Measurements from ENCODE around the gene SPACDR. TPM values are rescaled to one million over a fixed set of nuclear protein-coding genes. Genes with fewer than 3 reads are reported as not detected.

SPACDR gene
- total and polyA plus RNA-seq, 9 of the 15 experiments (the other 6 are each of a cell fraction or from before 2014, with no cell fraction given), result 0.07 to 0.55 (median 0.14) TPM; not detected in 1

DNA sequence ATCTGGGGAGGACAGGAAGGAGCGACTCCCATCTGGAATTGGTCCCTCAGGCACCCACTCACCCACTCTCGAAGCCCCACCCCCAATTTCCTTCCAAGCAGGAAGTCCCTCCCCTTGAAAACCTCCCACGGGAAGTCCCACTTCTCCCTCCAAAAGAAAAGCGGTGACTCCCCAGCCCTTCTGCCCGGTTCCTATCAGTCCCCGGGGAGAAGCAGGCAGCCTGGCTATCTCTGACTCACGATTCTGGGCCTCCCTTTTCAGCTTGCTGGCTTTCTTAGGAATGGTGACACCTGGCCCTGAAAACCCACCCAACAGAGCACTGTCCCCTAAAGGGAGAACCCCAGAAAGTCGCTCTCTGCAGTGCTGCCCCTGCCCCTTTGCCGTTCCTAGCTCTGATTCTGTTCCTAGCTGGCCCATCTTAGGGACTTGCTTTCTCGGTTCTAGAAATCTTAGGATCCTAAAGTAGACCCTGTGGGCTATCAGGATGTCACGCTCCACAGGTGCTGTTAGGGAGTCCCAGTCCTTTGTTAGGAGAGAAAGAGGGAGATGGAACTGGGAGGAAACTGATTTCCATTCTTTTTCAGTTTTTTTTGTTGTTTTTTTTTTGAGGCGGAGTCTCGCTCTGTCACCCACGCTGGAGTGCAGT lies 8.9 kb upstream of the SPACDR start (continued):
- TF ChIP-seq CBX2 (IDR thresholded peaks at IDR 0.05; ENCODE audit: insufficient read depth, low read length, poor library complexity, severe bottlenecking) (no peak), XRCC3 (IDR thresholded peaks at IDR 0.05) (no peak), POLR2AphosphoS5 (IDR thresholded peaks at IDR 0.05; ENCODE audit: control insufficient read depth, insufficient read depth, low read depth, low read length) (peak; percentile 73), KLF16 (IDR thresholded peaks at IDR 0.05) (peak; percentile 39; the same call in 1 of the 2 replicates), KLF1 (tag; IDR thresholded peaks at IDR 0.05) (no peak), MAZ (CRISPR knock-in tag; conservative IDR thresholded peaks at IDR 0.05 in 1 of 2, IDR thresholded peaks at IDR 0.05 in 1 of 2) (peak; percentile 26 to 56; a peak in 2 of 4 replicates), NCOA4 (IDR thresholded peaks at IDR 0.05; ENCODE audit: partially characterized antibody) (no peak), TBL1XR1 (IDR thresholded peaks at IDR 0.05; ENCODE audit: low read length in 2 of 2) (0 out of 4 replicates have a peak, but pooled peaks of 1 of the 2 experiments have one; percentile 12)
- TF ChIP-seq, protein P1, sequence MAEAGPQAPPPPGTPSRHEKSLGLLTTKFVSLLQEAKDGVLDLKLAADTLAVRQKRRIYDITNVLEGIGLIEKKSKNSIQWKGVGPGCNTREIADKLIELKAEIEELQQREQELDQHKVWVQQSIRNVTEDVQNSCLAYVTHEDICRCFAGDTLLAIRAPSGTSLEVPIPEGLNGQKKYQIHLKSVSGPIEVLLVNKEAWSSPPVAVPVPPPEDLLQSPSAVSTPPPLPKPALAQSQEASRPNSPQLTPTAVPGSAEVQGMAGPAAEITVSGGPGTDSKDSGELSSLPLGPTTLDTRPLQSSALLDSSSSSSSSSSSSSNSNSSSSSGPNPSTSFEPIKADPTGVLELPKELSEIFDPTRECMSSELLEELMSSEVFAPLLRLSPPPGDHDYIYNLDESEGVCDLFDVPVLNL (CRISPR knock-in tag; IDR thresholded peaks at IDR 0.05; ENCODE audit: low read depth), result no peak
- TF ChIP-seq, protein P2, sequence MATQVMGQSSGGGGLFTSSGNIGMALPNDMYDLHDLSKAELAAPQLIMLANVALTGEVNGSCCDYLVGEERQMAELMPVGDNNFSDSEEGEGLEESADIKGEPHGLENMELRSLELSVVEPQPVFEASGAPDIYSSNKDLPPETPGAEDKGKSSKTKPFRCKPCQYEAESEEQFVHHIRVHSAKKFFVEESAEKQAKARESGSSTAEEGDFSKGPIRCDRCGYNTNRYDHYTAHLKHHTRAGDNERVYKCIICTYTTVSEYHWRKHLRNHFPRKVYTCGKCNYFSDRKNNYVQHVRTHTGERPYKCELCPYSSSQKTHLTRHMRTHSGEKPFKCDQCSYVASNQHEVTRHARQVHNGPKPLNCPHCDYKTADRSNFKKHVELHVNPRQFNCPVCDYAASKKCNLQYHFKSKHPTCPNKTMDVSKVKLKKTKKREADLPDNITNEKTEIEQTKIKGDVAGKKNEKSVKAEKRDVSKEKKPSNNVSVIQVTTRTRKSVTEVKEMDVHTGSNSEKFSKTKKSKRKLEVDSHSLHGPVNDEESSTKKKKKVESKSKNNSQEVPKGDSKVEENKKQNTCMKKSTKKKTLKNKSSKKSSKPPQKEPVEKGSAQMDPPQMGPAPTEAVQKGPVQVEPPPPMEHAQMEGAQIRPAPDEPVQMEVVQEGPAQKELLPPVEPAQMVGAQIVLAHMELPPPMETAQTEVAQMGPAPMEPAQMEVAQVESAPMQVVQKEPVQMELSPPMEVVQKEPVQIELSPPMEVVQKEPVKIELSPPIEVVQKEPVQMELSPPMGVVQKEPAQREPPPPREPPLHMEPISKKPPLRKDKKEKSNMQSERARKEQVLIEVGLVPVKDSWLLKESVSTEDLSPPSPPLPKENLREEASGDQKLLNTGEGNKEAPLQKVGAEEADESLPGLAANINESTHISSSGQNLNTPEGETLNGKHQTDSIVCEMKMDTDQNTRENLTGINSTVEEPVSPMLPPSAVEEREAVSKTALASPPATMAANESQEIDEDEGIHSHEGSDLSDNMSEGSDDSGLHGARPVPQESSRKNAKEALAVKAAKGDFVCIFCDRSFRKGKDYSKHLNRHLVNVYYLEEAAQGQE (IDR thresholded peaks at IDR 0.05; ENCODE audit: borderline replicate concordance), result no peak
- TF ChIP-seq, protein P2 (CRISPR knock-in tag; IDR thresholded peaks at IDR 0.05; ENCODE audit: low read depth), result no peak
- TF ChIP-seq, protein P3, sequence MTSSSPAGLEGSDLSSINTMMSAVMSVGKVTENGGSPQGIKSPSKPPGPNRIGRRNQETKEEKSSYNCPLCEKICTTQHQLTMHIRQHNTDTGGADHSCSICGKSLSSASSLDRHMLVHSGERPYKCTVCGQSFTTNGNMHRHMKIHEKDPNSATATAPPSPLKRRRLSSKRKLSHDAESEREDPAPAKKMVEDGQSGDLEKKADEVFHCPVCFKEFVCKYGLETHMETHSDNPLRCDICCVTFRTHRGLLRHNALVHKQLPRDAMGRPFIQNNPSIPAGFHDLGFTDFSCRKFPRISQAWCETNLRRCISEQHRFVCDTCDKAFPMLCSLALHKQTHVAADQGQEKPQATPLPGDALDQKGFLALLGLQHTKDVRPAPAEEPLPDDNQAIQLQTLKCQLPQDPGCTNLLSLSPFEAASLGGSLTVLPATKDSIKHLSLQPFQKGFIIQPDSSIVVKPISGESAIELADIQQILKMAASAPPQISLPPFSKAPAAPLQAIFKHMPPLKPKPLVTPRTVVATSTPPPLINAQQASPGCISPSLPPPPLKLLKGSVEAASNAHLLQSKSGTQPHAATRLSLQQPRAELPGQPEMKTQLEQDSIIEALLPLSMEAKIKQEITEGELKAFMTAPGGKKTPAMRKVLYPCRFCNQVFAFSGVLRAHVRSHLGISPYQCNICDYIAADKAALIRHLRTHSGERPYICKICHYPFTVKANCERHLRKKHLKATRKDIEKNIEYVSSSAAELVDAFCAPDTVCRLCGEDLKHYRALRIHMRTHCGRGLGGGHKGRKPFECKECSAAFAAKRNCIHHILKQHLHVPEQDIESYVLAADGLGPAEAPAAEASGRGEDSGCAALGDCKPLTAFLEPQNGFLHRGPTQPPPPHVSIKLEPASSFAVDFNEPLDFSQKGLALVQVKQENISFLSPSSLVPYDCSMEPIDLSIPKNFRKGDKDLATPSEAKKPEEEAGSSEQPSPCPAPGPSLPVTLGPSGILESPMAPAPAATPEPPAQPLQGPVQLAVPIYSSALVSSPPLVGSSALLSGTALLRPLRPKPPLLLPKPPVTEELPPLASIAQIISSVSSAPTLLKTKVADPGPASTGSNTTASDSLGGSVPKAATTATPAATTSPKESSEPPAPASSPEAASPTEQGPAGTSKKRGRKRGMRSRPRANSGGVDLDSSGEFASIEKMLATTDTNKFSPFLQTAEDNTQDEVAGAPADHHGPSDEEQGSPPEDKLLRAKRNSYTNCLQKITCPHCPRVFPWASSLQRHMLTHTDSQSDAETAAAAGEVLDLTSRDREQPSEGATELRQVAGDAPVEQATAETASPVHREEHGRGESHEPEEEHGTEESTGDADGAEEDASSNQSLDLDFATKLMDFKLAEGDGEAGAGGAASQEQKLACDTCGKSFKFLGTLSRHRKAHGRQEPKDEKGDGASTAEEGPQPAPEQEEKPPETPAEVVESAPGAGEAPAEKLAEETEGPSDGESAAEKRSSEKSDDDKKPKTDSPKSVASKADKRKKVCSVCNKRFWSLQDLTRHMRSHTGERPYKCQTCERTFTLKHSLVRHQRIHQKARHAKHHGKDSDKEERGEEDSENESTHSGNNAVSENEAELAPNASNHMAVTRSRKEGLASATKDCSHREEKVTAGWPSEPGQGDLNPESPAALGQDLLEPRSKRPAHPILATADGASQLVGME (CRISPR knock-in tag; IDR thresholded peaks at IDR 0.05), result no peak

All from K562 (cell line).